Spleen (tissue), 11 donors: ENCODE measurements around the gene ZNF436. TPM values are rescaled to one million over a fixed set of nuclear protein-coding genes. Genes with fewer than 3 reads are reported as not detected.
A peak's percentile ranks its signal among the peaks of the same experiment; 100 is the strongest.

Source experiments
- DNase-seq: peaks from one replicate; pipeline ENCODE4 v3.0.0-alpha.2; 2020
- H3K27ac ChIP-seq, 8 donors: fragments of 200-600 bp; sonication (generic) in 7 of 8; 1 replicate in 4 of 8; 2 replicates in 4 of 8; pipeline versions ENCODE4 v1.5.0 to v1.8.0; 2016 to 2021; ENCODE audit warnings: inconsistent platforms in 4 of 8, mild to moderate bottlenecking in 4 of 8, moderate library complexity in 1 of 8
- H3K27me3 ChIP-seq, 7 donors: fragments of 200-600 bp; sonication (generic) in 6 of 7; replicated peaks in 1 of 7; 1 replicate in 4 of 7; 2 replicates in 3 of 7; pipeline versions ENCODE4 v1.5.0 to v1.8.0; 2016 to 2021; ENCODE audit warnings: inconsistent platforms in 3 of 7, mild to moderate bottlenecking in 1 of 7
- H3K36me3 ChIP-seq, 6 donors: fragments of 200-600 bp; sonication (generic) in 5 of 6; 1 replicate in 4 of 6; 2 replicates in 2 of 6; pipeline versions ENCODE4 v1.5.0 to v1.8.0; 2016 to 2021; ENCODE audit warnings: inconsistent platforms in 2 of 6
- H3K4me1 ChIP-seq, 6 donors: fragments of 200-600 bp; sonication (generic) in 5 of 6; 1 replicate in 3 of 6; 2 replicates in 3 of 6; pipeline versions ENCODE4 v1.5.0 to v1.8.0; 2016 to 2021; ENCODE audit warnings: inconsistent platforms in 3 of 6
- H3K4me3 ChIP-seq, 8 donors: fragments of 200-600 bp; sonication (generic) in 7 of 8; 1 replicate in 4 of 8; 2 replicates in 4 of 8; pipeline versions ENCODE4 v1.5.0 to v1.8.0; 2016 to 2021; ENCODE audit warnings: inconsistent platforms in 4 of 8, mild to moderate bottlenecking in 4 of 8, moderate library complexity in 2 of 8
- H3K9me3 ChIP-seq, 8 donors: fragments of 200-600 bp; sonication (generic) in 7 of 8; 1 replicate in 4 of 8; 2 replicates in 4 of 8; pipeline versions ENCODE4 v1.5.0 to v1.8.0; 2016 to 2021; ENCODE audit warnings: inconsistent platforms in 4 of 8
- POLR2A ChIP-seq, 3 donors: fragments of 450-650 bp; IDR thresholded peaks; one replicate each; pipeline ENCODE4 v1.5.1; 2017; ENCODE audit warnings: antibody characterized with exemption in 3 of 3, mild to moderate bottlenecking in 1 of 3
- POLR2AphosphoS5 ChIP-seq, 3 donors: sonication (generic); formaldehyde crosslinking; IDR thresholded peaks; one replicate each; pipeline ENCODE4 v1.5.1; 2017; ENCODE audit warnings: antibody characterized with exemption in 3 of 3
- WGBS, 5 donors: extraction: QIAGEN DNeasy Blood & Tissue Kit in 3 of 5; methylation state at CpG; one replicate each; pipeline versions ENCODE4 v1.1.5 to v1.1.7; 2013 to 2018; 5-methylcytosine and 5-hydroxymethylcytosine counted together
- intact Hi-C: fragments of 100-400 bp; cut with DNase I; formaldehyde crosslinking; loops from one replicate; pipeline ENCODE4 v1.15.0; 2023; ENCODE audit warnings: low total_unique reads
- polyA plus RNA-seq, 3 donors: library from polyadenylated mRNA; stranded (reverse); fragments of 200-250 nt; gene quantifications; one replicate each; pipeline ENCODE4 v1.2.1, GENCODE V29; 2013
- total RNA-seq, 7 donors: library from RNA; depleted of rRNA in 3 of 7; stranded (reverse); fragments of >200 nt in 3 of 7; fragmentation: NEBNext Ultra II Directional in 4 of 7; extraction: Animal tissue kit (Norgen Biotek cat#: 25700) in 4 of 7; gene quantifications; one replicate each; pipeline versions ENCODE4 v1.1.0 to v1.2.1, GENCODE V29; 2016 to 2021
- TF ChIP-seq, protein P1 (sequence below), 11 experiments: fragments of 200-600 bp in 7 of 11; fragments of 450-650 bp in 4 of 11; sonication (generic) in 4 of 11; IDR thresholded peaks in 8 of 11; conservative IDR thresholded peaks in 3 of 11; 1 replicate in 7 of 11; 2 replicates in 4 of 11; pipeline versions ENCODE4 v1.4.0 to v1.8.0; 2016 to 2021; ENCODE audit warnings: antibody characterized with exemption in 11 of 11, inconsistent platforms in 4 of 11, mild to moderate bottlenecking in 1 of 11
- donor health status: healthy with polysubstance abuse.
- donor health status: DM: no; HTN: no; CAD: no; lungs with moderate emphysema.
- donor health status: DM: no; HTN: no; CAD: no.
- donor health status: Bipolar disorder and iron deficiency.
- donor health status: healthy.
- donor health status: DM: no; HTN: no; CAD: no.
- donor health status: DM: yes; HTN: yes; CAD: no.

The ZNF436 gene
- total and polyA plus RNA-seq, 10 donors = 2.8 to 32.1 (median 18.5) TPM

DNA sequence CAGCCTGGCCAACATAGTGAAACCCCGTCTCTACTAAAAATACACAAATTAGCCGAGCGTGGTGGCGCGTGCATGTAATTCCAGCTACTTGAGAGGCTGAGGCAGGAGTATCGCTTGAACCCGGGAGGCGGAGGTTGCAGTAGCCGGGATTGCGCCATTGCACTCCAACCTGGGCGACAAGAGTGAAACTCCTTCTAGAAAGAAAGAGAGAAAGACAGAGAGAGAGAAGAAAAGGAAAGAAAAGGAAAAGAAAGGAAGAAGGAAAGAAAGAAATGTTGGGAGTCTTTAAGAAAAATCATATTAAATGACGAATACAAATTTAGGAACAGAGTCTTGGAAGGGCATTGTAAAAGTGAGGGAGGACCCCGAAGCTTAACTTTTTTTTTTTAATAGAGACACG is 23.7 kb downstream of the ZNF436 start:
- no peak overlapping the region for H3K27ac ChIP-seq
- no peaks in the 10 kb centered on the region for H3K27me3 ChIP-seq
- TF ChIP-seq POLR2A (IDR thresholded peaks at IDR 0.05) (no peak), POLR2AphosphoS5 (IDR thresholded peaks at IDR 0.05) (no peak)
- TF ChIP-seq, protein P1, sequence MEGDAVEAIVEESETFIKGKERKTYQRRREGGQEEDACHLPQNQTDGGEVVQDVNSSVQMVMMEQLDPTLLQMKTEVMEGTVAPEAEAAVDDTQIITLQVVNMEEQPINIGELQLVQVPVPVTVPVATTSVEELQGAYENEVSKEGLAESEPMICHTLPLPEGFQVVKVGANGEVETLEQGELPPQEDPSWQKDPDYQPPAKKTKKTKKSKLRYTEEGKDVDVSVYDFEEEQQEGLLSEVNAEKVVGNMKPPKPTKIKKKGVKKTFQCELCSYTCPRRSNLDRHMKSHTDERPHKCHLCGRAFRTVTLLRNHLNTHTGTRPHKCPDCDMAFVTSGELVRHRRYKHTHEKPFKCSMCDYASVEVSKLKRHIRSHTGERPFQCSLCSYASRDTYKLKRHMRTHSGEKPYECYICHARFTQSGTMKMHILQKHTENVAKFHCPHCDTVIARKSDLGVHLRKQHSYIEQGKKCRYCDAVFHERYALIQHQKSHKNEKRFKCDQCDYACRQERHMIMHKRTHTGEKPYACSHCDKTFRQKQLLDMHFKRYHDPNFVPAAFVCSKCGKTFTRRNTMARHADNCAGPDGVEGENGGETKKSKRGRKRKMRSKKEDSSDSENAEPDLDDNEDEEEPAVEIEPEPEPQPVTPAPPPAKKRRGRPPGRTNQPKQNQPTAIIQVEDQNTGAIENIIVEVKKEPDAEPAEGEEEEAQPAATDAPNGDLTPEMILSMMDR (IDR thresholded peaks at IDR 0.05 in 8 of 11, conservative IDR thresholded peaks at IDR 0.05 in 3 of 11) = no peak
- no peak overlapping the region for H3K4me3 ChIP-seq
- no peak for DNase-seq
- 95 to 97% (median 96%) methylated on average over 14 of the region's 14 CpGs for WGBS, 5 donors
- no peaks in the 10 kb centered on the region for H3K9me3 ChIP-seq
- intact Hi-C loops = no loop called here
- H3K36me3 ChIP-seq = no peaks in the 10 kb centered on the region
- H3K4me1 ChIP-seq = peaks cover 19 to 37% (median 34%) of the 10 kb centered on the region in 6 donors

DNA sequence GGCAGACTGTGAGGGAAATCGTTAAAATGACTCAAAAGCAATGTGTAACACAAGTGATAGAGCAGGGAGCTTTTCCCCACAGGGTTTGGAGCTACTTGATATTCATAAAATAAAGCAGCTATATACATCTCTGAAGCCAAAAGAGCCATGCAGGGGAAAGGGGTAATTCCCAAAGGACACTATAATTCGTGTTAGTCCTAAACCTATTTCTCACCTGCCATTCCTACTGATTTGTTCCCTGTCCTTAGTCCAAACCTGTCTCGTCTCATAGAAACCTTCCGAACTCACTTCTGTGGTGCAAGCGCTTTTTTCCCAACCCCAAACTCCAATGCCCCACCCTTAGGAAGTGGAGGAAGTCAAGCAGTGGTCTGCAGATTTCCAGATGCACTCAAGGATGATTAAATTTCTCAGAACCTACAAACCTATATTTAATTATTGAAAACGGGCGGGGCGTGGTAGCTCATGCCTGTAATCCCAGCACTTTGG is 24.6 kb downstream of the ZNF436 start:
- H3K27ac ChIP-seq = peak overlapping the region; percentile 91 to 99 (median 97)
- H3K4me3 ChIP-seq = peak overlapping the region; percentile 80 to 98 (median 90)
- H3K4me1 ChIP-seq = peaks cover 28 to 46% (median 43%) of the 10 kb centered on the region in 6 donors
- TF ChIP-seq POLR2A (IDR thresholded peaks at IDR 0.05) (no peak), POLR2AphosphoS5 (IDR thresholded peaks at IDR 0.05) (no peak)
- TF ChIP-seq, protein P1 (IDR thresholded peaks at IDR 0.05 in 8 of 11, conservative IDR thresholded peaks at IDR 0.05 in 3 of 11) = no peak
- no peaks in the 10 kb centered on the region for H3K27me3 ChIP-seq
- no peaks in the 10 kb centered on the region for H3K36me3 ChIP-seq
- no peaks in the 10 kb centered on the region for H3K9me3 ChIP-seq
- DNase-seq = no peak
- WGBS, 5 donors = 30 to 40% (median 33%) methylated on average over 8 of the region's 8 CpGs
- intact Hi-C loops = no loop called here

DNA sequence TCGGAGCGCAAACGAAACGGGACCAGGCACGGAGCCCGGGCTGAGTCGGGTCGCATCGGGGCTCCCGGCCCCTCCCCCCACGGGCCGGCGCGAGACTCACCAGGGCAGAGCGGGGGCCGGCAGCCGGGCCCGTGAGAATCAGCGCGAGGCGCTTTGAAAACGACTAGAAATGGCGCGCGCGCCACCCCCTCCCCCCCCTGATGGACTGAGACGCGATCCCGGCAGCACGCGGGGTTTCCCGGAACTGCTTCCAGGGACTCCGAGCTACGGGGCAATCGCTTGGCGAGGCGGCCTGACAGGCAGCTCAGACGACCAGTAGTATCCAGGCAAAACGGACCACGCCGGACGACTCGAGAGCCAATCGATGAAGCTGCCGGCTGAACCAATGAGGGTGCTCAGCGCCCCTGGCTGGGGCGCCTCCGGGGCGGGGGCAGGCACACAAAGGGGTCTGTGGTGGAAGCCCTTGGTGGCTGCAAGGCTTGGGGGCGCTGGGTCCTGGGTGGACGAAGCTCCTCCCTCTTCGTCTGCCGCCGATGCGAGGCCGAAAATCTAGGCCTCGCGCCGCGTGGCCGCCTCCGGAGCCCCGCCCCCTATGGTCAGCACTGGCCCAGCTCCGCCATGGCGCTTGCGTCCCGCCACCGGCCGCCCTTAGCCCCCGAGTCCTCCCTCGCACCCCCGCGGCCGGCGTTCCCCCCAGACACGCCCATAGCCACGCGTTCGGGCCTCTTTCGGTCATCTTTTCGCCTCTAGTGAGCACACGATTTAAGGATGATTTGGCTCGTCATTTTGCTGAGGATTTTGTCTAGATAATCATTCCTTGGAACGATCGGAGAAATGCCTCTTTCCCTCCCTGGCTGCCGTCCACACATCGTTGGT is 25.3 kb downstream of the ZNF436 start, which contains the start of gene HNRNPR:
TSS of gene HNRNPR (minus strand) at position 174 of the 876 bp plus-strand sequence. CDS start 3,276 bp downstream, outside the sequence.
- peak within 1 kb of the TSS; percentile 91 to 99 (median 97) for H3K27ac ChIP-seq
- peak; percentile 100 for DNase-seq
- H3K27me3 ChIP-seq = no peaks in the 10 kb centered on the region
- TF ChIP-seq POLR2AphosphoS5 (IDR thresholded peaks at IDR 0.05) (peak; percentile 87 to 94 (median 93)), POLR2A (IDR thresholded peaks at IDR 0.05) (peak in 1 of 3 donors; percentile 64)
- TF ChIP-seq, protein P1 (IDR thresholded peaks at IDR 0.05 in 8 of 11, conservative IDR thresholded peaks at IDR 0.05 in 3 of 11) = peak in 4 of 11 experiments; percentile 14 to 42 (median 26)
- 0 to 2% (median 1%) methylated on average over 21 to 87 of the region's 87 CpGs for WGBS, 5 donors
- peak within 1 kb of the TSS; percentile 80 to 98 (median 90) for H3K4me3 ChIP-seq
- H3K4me1 ChIP-seq = peaks cover 29 to 53% (median 50%) of the 10 kb centered on the region in 6 donors
- intact Hi-C loops = no loop called here
- no peaks in the 10 kb centered on the region for H3K9me3 ChIP-seq
- no peaks in the 10 kb centered on the region for H3K36me3 ChIP-seq
